ENCODE results near the gene MT3. TPM values are rescaled to one million over a fixed set of nuclear protein-coding genes. Genes with fewer than 3 reads are reported as not detected.

MT3 gene
- total RNA-seq, 2 donors from 2014 or later: not detected

GRCh38 chr16:56549744-56550385 is 39.5 kb upstream of the MT3 start:
- Histone ChIP-seq H3K9me3 (ENCODE audit: control insufficient read depth, low read length) (no peaks in the 10 kb centered on the region), H3K4me3 (ENCODE audit: low read length) (no peak overlapping the region), H3K27me3 (ENCODE audit: control insufficient read depth, insufficient read depth, low read length, poor library complexity, severe bottlenecking) (no peaks in the 10 kb centered on the region), H3K36me3 (ENCODE audit: control insufficient read depth, insufficient read depth, low read length) (no peaks in the 10 kb centered on the region), H3K27ac (ENCODE audit: low read depth, low read length) (no peak overlapping the region), H3K9ac (ENCODE audit: extremely low read depth, low read length, poor library complexity, severe bottlenecking) (no peak overlapping the region), H3K4me1 (ENCODE audit: control insufficient read depth, insufficient read depth, low read length) (no peaks in the 10 kb centered on the region)
- no peak for TF ChIP-seq CTCF (conservative IDR thresholded peaks at IDR 0.05)
- DNase-seq: no peak
- Mint-ChIP-seq H3K4me3 (no peak overlapping the region), H3K27me3 (ENCODE audit: insufficient read depth) (peaks cover 4% of the 10 kb centered on the region), H3K9me3 (no peaks in the 10 kb centered on the region), H3K4me1 (peaks cover 12% of the 10 kb centered on the region), H3K27ac (no peak overlapping the region), H3K36me3 (ENCODE audit: low read depth) (no peaks in the 10 kb centered on the region)
- WGBS, 2 experiments (ENCODE audit: insufficient coverage in 1 of 2, insufficient read length in 1 of 2): 91 to 92% methylated on average over 4 to 5 of the region's 5 CpGs

GRCh38 chr16:56551796-56552738 is 37.3 kb upstream of the MT3 start:
- WGBS, 2 experiments (ENCODE audit: insufficient coverage in 1 of 2, insufficient read length in 1 of 2): 80 to 89% methylated on average over 4 to 10 of the region's 11 CpGs
- H3K9me3 ChIP-seq (ENCODE audit: control insufficient read depth, low read length): no peaks in the 10 kb centered on the region
- no peak for TF ChIP-seq CTCF (conservative IDR thresholded peaks at IDR 0.05)
- H3K27me3 ChIP-seq (ENCODE audit: control insufficient read depth, insufficient read depth, low read length, poor library complexity, severe bottlenecking): no peaks in the 10 kb centered on the region
- no peaks in the 10 kb centered on the region for H3K4me1 ChIP-seq (ENCODE audit: control insufficient read depth, insufficient read depth, low read length)
- H3K36me3 ChIP-seq (ENCODE audit: control insufficient read depth, insufficient read depth, low read length): no peaks in the 10 kb centered on the region
- H3K4me3 ChIP-seq (ENCODE audit: low read length): no peak overlapping the region
- H3K9me3 Mint-ChIP-seq: no peaks in the 10 kb centered on the region
- H3K27ac ChIP-seq (ENCODE audit: low read depth, low read length): no peak overlapping the region
- no peak overlapping the region for H3K4me3 Mint-ChIP-seq
- H3K36me3 Mint-ChIP-seq (ENCODE audit: low read depth): no peaks in the 10 kb centered on the region
- H3K4me1 Mint-ChIP-seq: peaks cover 10% of the 10 kb centered on the region
- peaks cover 7% of the 10 kb centered on the region for H3K27me3 Mint-ChIP-seq (ENCODE audit: insufficient read depth)
- no peak for DNase-seq
- no peak overlapping the region for H3K27ac Mint-ChIP-seq
- no peak overlapping the region for H3K9ac ChIP-seq (ENCODE audit: extremely low read depth, low read length, poor library complexity, severe bottlenecking)

DNA sequence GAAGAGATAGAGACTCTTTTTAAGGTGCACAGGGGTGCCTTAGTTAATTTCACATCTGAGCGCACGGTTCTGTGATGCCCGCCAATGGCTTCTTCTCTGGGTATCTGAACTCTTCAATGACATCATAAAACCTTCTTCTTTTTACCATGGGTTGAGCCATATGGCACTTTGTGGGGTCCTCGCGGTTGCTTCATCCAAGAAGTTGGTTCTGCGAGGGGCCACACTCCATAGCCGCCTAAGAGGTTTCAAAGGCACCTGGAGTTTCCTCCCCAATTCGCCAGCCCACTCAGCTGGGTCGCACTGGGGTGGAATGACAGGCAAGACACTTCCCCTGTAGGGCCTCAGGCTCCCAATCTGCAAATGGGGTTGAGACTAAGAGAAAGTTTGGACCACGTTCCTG is 34.9 kb upstream of the MT3 start:
- 92 to 95% methylated on average over 6 to 10 of the region's 10 CpGs for WGBS, 2 experiments (ENCODE audit: insufficient coverage in 1 of 2, insufficient read length in 1 of 2)
- H3K27ac Mint-ChIP-seq: no peak overlapping the region
- no peaks in the 10 kb centered on the region for H3K4me1 Mint-ChIP-seq
- H3K9me3 Mint-ChIP-seq: no peaks in the 10 kb centered on the region
- Histone ChIP-seq H3K27ac (ENCODE audit: low read depth, low read length) (no peak overlapping the region), H3K9ac (ENCODE audit: extremely low read depth, low read length, poor library complexity, severe bottlenecking) (no peak overlapping the region), H3K9me3 (ENCODE audit: control insufficient read depth, low read length) (no peaks in the 10 kb centered on the region), H3K4me1 (ENCODE audit: control insufficient read depth, insufficient read depth, low read length) (no peaks in the 10 kb centered on the region), H3K36me3 (ENCODE audit: control insufficient read depth, insufficient read depth, low read length) (no peaks in the 10 kb centered on the region), H3K4me3 (ENCODE audit: low read length) (no peak overlapping the region), H3K27me3 (ENCODE audit: control insufficient read depth, insufficient read depth, low read length, poor library complexity, severe bottlenecking) (peaks cover 9% of the 10 kb centered on the region)
- H3K4me3 Mint-ChIP-seq: no peak overlapping the region
- DNase-seq: no peak
- no peak for TF ChIP-seq CTCF (conservative IDR thresholded peaks at IDR 0.05)
- H3K27me3 Mint-ChIP-seq (ENCODE audit: insufficient read depth): peaks cover 7% of the 10 kb centered on the region
- no peaks in the 10 kb centered on the region for H3K36me3 Mint-ChIP-seq (ENCODE audit: low read depth)

All from endodermal cell (in vitro differentiated cells).